Neural cell (in vitro differentiated cells): ENCODE data around the gene MINAR1.

Experiments
- CTCF ChIP-seq: fragments of 450-650 bp; IDR thresholded peaks from 2 replicates; pipeline ENCODE4 v1.5.1; 2014; ENCODE audit warnings: antibody characterized with exemption, mild to moderate bottlenecking, moderate library complexity; ENCODE audit not compliant: poor library complexity, severe bottlenecking
- EP300 ChIP-seq: fragments of 450-650 bp; conservative IDR thresholded peaks from 2 replicates; pipeline ENCODE4 v1.6.1; 2014; ENCODE audit warnings: antibody characterized with exemption, mild to moderate bottlenecking, moderate library complexity; ENCODE audit not compliant: poor library complexity, severe bottlenecking
- POLR2AphosphoS5 ChIP-seq: IDR thresholded peaks from 2 replicates; pipeline ENCODE4 v1.6.1; 2012
- REST ChIP-seq: IDR thresholded peaks from 2 replicates; pipeline ENCODE4 v1.6.1; 2012; ENCODE audit warnings: borderline replicate concordance

GRCh38 chr15:79408041-79408440 lies 24.1 kb upstream of the MINAR1 start:
- no peak for TF ChIP-seq EP300
- no peak for TF ChIP-seq POLR2AphosphoS5
- no peak for TF ChIP-seq CTCF
- TF ChIP-seq REST = no peak
